SK-N-DZ (cell line): ENCODE measurements around the gene STK24.

ENCODE experiments used
- DNase-seq: peaks from one replicate; pipeline ENCODE4 v3.0.0-alpha.2; 2015; ENCODE audit warnings: low spot score

STK24 gene

GRCh38 chr13:98556968-98557631 lies 19.8 kb downstream of the STK24 start:
- DNase-seq, result peak; percentile 19

DNA sequence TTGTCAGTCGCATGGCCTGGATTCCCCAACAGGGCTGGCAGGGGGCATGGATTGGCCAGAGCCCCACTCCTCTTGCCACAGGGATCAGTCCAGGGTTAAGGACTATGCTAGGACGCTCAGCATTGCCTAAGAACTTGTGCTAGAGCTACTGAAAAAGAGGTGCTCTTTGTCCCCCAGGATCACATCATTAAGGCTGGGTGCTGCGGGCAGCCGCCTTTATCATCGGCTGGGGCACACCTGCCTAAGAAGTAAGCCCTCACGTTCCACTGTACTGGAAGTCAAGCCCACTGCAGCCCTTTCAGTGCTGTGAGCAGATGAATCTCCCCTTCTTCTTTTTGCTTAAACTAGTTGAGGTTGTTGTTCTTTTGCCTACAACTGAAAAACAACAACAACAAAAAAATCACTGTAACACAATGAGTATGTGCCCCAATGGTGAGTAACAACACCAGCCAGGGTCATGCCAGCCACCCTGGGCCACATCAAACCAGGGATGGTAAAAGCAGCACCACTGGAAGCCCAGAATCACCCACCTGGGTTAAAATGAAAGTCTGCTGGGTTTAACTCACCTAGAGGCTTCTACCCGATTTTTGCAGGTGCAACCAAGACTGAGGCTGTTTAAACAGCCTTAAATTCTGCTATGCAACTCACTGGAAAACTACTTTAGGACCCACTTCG lies 20.6 kb downstream of the STK24 start:
- no peak for DNase-seq

DNA sequence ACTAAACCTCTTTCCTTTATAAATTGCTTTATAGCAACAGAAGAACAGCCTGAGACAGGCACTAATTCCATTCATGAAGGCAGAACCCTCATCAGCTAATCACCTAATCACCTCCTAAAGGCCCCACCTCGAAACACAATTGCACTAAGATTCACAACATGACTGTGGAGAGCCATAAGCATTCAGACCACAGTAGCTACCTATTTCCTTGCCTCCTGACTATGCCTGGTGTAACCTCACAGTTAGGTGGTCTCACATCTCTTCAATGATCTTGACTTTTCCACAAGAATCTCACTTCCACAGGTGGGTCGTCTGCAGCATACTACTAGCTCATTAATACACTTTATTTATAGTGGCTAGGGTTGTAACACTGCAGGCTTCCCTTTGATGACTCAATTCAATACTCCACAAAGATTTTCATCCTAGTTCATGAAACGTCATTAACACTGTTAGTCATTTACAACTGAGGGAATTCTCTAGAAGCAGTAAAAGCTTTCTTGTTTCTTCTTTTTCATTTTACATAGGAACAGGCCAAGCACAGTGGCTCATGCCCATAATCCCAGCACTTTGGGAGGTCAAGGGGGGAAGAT lies 27.1 kb downstream of the STK24 start:
- no peak for DNase-seq

GRCh38 chr13:98549006-98549727 lies 27.7 kb downstream of the STK24 start:
- DNase-seq, result no peak

DNA sequence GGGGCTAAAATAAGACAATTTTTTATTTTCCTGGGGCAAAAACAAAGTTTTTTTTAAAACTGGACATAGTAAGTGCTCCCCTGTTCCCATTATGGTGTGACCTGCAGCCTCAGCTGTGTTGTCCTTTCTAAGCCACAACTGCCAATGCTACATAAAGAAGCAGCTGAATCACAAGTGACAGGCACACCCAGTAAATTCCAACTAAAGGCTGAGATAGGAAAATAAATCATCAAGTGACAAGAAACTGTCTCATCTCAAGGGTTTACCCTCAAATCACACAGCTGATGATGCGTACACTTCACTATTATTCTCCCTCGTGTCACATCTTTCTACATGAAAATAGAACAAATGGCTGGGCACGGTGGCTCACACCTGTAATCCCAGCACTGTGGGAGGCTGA lies 28.7 kb downstream of the STK24 start:
- DNase-seq, result no peak

DNA sequence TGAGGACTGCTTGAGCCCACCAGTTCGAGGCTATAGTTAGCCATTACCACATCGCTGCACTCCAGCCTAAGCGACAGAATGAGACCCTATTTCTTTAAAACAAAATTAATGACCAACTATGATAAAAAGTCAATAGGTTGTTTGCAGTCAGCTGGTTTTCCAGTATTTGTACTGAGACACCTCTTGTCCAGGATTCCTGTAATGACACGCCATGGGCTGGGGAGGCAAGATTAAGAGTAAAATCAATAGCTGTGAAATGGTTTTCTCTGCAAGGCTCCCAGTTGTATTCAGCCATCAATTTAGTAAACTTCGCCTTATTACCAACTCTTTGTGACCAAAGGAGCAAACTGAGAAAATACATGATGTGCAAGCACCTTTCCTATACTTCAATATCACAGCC lies 29.5 kb downstream of the STK24 start:
- DNase-seq, result no peak

DNA sequence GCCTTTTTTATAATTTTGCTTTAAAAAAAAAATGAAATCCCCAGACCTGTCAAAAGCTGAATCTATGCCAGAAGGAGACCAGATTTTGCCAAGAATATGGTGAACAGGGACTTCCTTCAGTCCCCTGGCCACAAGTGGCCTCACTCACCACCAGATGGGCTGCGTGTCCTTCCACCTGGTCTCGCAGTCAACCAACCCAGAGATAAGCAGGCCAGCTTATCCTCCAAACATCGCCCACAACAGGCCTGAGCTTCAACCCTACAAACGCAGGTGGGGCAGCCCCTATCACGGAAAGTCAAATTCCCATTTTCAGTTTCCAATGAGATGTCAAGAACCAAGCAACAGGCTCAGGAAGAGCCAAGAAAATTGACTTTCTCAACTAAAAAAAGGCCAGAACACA lies 30.5 kb downstream of the STK24 start:
- no peak for DNase-seq

- DNase-seq, result no peak
These were observed 32.7 kb downstream of the STK24 start for GRCh38 chr13:98544104-98544710.

GRCh38 chr13:98543378-98544103 lies 33.4 kb downstream of the STK24 start:
- DNase-seq, result no peak

DNA sequence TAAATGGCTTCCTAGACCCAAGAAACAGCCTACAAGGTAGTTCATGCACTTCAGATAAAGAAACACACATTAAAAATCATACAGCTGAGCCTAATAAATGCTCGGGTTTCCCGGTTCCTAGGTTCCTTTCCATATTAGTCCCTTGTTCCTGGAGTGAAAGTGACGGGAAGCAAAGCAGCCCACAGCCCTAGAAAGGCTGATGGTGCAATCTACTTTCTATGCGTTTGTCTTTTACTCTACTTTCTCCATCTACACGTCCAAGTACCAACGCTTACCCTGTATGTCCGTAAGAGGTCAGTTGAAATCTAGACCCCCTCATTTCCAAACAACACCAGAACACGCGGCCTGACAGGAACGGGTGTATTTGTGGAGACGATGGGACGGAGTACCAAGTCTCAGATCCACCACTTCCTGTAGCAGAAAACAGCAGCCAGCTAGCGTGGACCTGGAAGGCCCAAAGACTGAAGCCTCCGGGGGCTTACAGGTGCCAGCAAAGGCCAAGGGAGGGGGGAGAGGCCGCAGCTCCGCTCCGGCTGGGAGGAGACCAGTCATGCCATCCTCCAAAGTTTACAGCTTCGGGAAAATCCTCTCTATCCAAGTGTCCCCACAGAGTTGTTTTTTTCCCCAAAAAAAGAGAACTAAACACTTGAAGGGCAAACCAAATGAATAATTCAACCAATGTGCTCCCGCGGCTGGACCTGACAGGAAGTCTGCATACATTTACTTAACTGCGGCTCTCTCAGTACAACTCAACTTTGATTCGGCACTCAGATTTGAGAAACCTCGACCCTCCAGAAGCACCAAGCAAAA lies 34.1 kb downstream of the STK24 start:
- DNase-seq, result no peak

DNA sequence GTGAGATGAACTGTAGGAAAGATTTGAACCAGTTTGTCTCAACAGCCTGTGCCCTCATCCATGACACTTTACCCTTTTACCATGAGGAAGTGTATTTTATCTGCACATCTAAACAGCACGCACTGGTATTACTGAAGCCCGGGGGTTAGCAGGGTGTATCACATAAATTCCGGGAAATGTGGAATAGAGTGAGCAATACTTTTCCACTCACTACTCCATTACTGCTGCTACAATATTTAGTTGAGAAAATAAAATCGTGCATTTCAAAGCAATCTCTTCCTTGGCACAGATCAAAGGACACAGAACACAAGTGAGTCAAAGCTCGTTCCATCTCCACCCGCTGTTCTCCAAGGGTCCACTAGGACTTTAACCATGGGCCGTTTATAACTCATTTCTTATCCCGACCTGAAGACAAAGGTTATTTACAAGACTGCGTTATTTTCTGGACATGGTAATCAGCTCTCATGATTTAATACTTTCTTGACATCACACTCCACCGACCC lies 35.2 kb downstream of the STK24 start:
- peak; percentile 50 for DNase-seq

DNA sequence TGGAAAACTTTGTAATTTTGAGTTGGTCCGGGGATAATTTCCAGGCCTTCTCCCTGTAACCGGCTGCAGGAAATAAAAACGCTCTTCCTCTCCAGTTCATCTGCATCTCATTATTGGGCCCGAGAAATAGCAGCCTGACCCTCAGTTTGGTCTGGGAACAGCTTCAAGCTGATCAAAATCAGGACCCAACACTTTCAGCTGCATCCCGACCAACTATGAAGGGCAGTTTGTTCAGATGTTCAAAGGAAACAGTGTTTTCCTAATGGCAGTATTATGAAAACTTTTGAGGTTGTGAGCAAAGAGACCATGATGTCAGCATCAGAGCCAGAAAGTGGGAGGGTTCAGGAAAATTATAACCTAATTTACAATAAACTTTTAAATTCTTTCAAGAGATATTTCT lies 35.7 kb downstream of the STK24 start:
- peak; percentile 15 for DNase-seq

DNA sequence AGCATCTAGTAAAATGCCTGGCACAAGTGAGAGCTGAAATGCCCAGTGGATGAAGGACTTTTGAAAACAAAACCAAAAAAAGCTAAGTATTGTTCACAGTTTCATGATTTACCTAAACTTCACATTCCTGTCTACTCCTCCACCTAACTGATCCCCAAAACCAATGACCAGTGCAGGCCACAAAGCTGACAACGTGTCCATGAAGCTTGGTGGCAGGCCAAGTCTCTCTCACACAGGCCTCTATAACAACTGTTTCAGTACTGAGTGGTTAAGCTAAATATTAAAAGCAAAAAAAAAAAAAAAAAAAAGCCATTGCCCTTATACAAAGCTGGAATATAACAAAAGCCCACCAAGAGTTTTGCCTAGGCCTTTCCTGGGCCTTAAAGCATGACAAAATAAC lies 36.4 kb downstream of the STK24 start:
- no peak for DNase-seq

GRCh38 chr13:98539666-98540065 lies 37.2 kb downstream of the STK24 start:
- DNase-seq, result no peak

DNA sequence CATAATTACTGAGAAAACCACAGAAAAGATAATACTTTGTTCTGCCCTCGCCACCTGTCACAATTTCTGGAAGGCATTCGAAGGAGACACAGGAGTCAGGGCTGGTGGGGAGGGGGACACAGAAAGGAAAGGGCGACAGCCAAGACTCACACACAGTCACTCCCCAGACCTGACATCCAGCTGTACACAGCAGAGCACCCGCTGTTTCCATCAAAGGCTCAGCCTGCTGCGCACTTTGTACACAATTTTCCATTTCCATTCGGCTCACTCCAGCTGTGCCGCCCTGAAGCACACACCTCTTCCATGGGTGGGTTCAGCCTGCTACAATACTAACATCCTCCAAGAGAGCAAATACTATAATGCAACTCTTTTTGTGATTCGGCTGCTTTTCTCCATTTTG lies 38.0 kb downstream of the STK24 start:
- no peak for DNase-seq

DNA sequence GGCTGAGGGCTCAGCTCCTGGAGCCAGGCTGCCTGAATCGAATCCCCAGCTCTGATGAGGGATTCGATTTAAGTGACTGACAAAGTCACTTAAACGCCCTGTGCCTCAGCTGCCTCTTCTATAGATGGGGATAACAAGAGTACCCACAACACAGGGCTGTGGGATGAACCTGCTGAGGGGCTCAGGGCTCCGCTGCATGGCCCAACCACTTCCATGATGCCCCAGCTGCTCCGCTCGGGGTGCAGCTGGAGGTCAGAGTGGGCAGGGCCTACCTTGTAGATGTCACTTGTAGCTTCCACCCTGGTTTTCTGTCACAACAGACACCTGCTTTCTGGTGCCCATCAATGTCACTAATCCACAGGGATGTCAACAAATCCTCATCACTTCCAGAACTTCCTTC lies 39.2 kb downstream of the STK24 start:
- no peak for DNase-seq

DNA sequence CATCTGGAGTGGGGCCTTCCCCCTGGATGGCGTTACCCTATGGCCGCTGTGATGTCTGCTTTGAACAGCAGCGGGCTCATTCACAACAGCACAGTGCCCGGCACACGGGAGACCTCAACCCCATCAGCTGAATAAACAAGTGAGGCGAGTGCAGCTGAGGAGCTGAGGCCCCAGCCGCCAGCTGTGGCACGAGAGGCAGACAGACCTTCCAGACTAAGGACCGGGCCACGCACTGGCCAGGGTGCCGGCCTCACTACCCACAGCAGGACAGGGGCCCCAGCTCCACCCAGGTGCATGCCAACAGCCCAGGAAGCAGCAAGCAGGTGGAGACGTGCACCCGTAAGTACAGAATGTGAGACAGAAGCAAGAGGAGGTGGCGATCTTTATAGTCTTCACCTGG lies 39.6 kb downstream of the STK24 start:
- no peak for DNase-seq

DNA sequence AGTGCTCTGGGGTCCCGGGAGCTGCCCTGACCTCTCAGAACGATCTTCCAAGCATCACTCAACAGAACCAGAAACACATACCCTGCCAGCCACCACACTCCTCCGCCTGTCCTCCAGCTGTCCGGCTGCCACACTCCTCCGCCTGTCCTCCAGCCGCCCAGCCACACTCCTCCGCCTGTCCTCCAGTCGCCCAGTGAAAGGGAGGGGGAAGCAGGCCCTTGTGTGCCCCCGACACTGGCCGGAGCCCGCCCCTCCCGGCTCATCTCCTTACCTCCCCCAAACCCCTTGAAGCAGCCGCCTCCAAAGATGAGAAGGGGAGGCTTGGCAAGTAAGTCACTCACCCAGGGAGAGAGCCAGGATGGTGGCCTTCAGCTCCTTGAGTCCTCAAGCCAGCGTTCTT lies 40.2 kb downstream of the STK24 start:
- no peak for DNase-seq

GRCh38 chr13:98535501-98536354 lies 41.2 kb downstream of the STK24 start:
- no peak for DNase-seq
